Stomach (tissue), 9 donors: ENCODE data around the gene CGGBP1. TPM values are rescaled to one million over a fixed set of nuclear protein-coding genes. Genes with fewer than 3 reads are reported as not detected.

ENCODE experiments used
- DNase-seq, 2 donors: peaks; one replicate each; pipeline versions ENCODE4 v3.0.0 to v3.0.0-alpha.2; 2013 to 2019
- H3K27ac ChIP-seq, 5 donors: fragments of 200-600 bp in 4 of 5; sonication (generic) in 4 of 5; one replicate each; pipeline ENCODE4 v1.5.1; 2013 to 2019; ENCODE audit warnings: mild to moderate bottlenecking in 1 of 5, moderate library complexity in 1 of 5
- H3K27me3 ChIP-seq, 3 donors: fragments of 200-600 bp; sonication (generic); one replicate each; pipeline ENCODE4 v1.5.1; 2017 to 2019; ENCODE audit warnings: mixed run types in 1 of 3
- H3K36me3 ChIP-seq, 4 donors: fragments of 200-600 bp; sonication (generic); 1 replicate in 3 of 4; 2 replicates in 1 of 4; pipeline ENCODE4 v1.5.1; 2016 to 2019
- H3K4me1 ChIP-seq, 4 donors: fragments of 200-600 bp; sonication (generic); one replicate each; pipeline ENCODE4 v1.5.1; 2016 to 2019
- H3K4me3 ChIP-seq, 4 donors: fragments of 200-600 bp; sonication (generic) in 3 of 4; one replicate each; pipeline ENCODE4 v1.5.1; 2016 to 2019; ENCODE audit warnings: mild to moderate bottlenecking in 1 of 4
- H3K9me3 ChIP-seq, 4 donors: fragments of 200-600 bp; sonication (generic); one replicate each; pipeline ENCODE4 v1.5.1; 2016 to 2019
- EP300 ChIP-seq: sonication (generic); formaldehyde crosslinking; IDR thresholded peaks from one replicate; pipeline ENCODE4 v1.6.1; 2017; ENCODE audit warnings: antibody characterized with exemption
- POLR2A ChIP-seq, 4 donors: fragments of 450-650 bp; IDR thresholded peaks; one replicate each; pipeline ENCODE4 v1.6.1; 2016; ENCODE audit warnings: antibody characterized with exemption in 4 of 4, control low read depth in 2 of 4, mild to moderate bottlenecking in 1 of 4, moderate library complexity in 1 of 4
- POLR2AphosphoS5 ChIP-seq, 3 donors: sonication (generic); formaldehyde crosslinking; IDR thresholded peaks; one replicate each; pipeline ENCODE4 v1.6.1; 2016; ENCODE audit warnings: antibody characterized with exemption in 3 of 3
- WGBS, 5 donors: extraction: QIAGEN DNeasy Blood & Tissue Kit in 3 of 5; methylation state at CpG; one replicate each; pipeline versions ENCODE4 v1.1.5 to v1.1.7; 2013 to 2018; 5-methylcytosine and 5-hydroxymethylcytosine counted together
- intact Hi-C: fragments of 100-400 bp; cut with DNase I; formaldehyde crosslinking; loops from one replicate; pipeline ENCODE4 v1.15.1; 2023; ENCODE audit warnings: low total_unique reads
- polyA plus RNA-seq, 3 donors: library from polyadenylated mRNA; stranded (reverse); fragments of 200-250 nt; gene quantifications; one replicate each; pipeline ENCODE4 v1.2.3, GENCODE V29; 2013
- total RNA-seq, 5 donors: library from RNA; depleted of rRNA; stranded (reverse); fragments of >200 nt; gene quantifications; one replicate each; pipeline versions ENCODE4 v1.1.0 to v1.2.3, GENCODE V29; 2014 to 2016
- TF ChIP-seq, protein P1 (sequence below), 7 experiments: fragments of 450-650 bp in 4 of 7; fragments of 200-600 bp in 3 of 7; sonication (generic) in 3 of 7; IDR thresholded peaks; one replicate each; pipeline ENCODE4 v1.5.1; 2016 to 2019; ENCODE audit warnings: antibody characterized with exemption in 7 of 7, control low read depth in 2 of 7, mild to moderate bottlenecking in 1 of 7
- donor health status: healthy with polysubstance abuse.
- donor health status: Bipolar disorder and iron deficiency.
- donor health status: healthy.

Gene CGGBP1
- total and polyA plus RNA-seq, 8 donors: 27.4 to 146 (median 33.8) TPM

DNA sequence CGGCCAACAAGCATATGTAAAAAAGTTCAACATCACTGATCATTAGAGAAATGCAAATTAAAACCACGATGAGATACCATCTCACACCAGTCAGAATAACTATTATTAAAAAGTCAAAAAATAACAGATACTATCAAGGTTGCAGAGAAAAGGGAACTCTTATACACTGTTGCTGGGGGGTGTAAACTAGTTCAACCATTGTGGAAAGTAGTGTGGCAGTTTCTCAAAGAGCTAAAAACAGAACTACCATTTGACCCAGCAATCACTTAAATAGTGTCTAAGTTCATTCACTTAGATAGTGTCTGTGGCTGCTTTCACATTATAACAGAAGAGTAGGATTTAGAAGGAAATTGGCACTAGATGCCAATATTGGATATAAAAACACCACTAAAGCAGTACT is 49.7 kb downstream of the CGGBP1 start:
- H3K36me3 ChIP-seq: no peaks in the 10 kb centered on the region
- intact Hi-C loops: no loop called here
- H3K27ac ChIP-seq: no peak overlapping the region
- H3K27me3 ChIP-seq: no peaks in the 10 kb centered on the region
- 84 to 96% (median 90%) methylated on average over 2 of the region's 2 CpGs for WGBS, 5 donors
- no peak for DNase-seq
- no peak overlapping the region for H3K4me3 ChIP-seq
- no peaks in the 10 kb centered on the region for H3K4me1 ChIP-seq
- TF ChIP-seq POLR2A (IDR thresholded peaks at IDR 0.05) (no peak), POLR2AphosphoS5 (IDR thresholded peaks at IDR 0.05) (no peak), EP300 (no peak)
- TF ChIP-seq, protein P1, sequence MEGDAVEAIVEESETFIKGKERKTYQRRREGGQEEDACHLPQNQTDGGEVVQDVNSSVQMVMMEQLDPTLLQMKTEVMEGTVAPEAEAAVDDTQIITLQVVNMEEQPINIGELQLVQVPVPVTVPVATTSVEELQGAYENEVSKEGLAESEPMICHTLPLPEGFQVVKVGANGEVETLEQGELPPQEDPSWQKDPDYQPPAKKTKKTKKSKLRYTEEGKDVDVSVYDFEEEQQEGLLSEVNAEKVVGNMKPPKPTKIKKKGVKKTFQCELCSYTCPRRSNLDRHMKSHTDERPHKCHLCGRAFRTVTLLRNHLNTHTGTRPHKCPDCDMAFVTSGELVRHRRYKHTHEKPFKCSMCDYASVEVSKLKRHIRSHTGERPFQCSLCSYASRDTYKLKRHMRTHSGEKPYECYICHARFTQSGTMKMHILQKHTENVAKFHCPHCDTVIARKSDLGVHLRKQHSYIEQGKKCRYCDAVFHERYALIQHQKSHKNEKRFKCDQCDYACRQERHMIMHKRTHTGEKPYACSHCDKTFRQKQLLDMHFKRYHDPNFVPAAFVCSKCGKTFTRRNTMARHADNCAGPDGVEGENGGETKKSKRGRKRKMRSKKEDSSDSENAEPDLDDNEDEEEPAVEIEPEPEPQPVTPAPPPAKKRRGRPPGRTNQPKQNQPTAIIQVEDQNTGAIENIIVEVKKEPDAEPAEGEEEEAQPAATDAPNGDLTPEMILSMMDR (IDR thresholded peaks at IDR 0.05): no peak
- no peaks in the 10 kb centered on the region for H3K9me3 ChIP-seq

DNA sequence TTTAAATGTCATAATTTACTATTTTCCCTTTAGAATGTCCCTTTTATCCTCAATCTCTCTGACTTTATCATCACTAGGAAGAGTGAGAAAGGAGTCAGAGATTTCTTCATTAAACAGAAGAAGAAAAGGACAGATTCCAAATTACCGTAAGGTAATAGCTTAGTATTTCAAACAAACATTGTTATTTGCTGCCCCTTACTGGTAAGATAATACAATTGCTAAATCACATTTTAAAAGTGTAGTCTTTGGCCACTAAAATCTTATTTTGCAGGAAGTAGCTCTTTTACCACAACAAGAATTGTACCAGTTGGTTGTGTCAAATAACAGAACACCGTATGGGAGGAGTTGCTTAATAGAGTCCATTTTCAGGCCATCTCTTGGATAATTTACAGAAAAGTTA is 53.7 kb downstream of the CGGBP1 start:
- WGBS, 5 donors: 10 to 21% (median 16%) methylated on average over 2 of the region's 2 CpGs
- TF ChIP-seq, protein P1 (IDR thresholded peaks at IDR 0.05): peak in 1 of 7 experiments; percentile 16
- TF ChIP-seq POLR2A (IDR thresholded peaks at IDR 0.05): no peak
- peak in 1 of 2 donors; percentile 31 for DNase-seq

DNA sequence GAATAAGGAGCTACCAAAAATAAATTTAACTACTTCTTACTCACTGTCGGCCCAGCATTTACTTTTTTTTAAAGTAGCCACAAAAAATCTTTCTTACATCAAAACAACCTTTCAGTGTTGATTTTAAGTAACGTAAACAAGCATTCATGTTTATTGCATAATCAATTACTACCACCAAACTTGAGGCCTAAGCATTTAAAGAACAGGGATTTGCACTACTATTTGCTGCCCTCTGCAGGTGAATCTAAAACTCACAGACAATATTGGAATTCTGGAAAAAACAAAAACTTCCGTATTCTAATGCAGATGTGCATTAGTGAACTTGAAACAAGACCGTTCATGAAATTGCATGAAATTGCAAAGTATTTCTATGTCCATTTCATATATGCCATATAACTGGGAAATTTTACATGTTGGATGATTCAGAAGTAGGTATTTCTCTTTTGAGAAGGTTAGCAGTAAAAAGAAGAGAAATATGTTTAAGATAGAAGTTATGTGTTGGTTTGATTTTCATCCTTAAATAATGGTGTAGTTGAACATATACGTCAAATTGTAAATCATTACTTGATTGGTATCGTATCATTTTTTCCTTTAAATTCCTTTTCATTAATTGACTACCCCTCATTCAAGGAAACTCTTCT is 55.6 kb downstream of the CGGBP1 start:
- Histone ChIP-seq H3K4me1 (peaks cover 0 to 13% (median 3%) of the 10 kb centered on the region in 4 donors), H3K4me3 (no peak overlapping the region), H3K27ac (no peak overlapping the region), H3K36me3 (no peaks in the 10 kb centered on the region), H3K27me3 (no peaks in the 10 kb centered on the region), H3K9me3 (no peaks in the 10 kb centered on the region)
- DNase-seq: peak in 1 of 2 donors; percentile 62
- intact Hi-C loops: no loop called here
- WGBS, 5 donors: 37 to 44% (median 41%) methylated on average over 6 of the region's 6 CpGs
- TF ChIP-seq POLR2A (IDR thresholded peaks at IDR 0.05) (no peak), POLR2AphosphoS5 (IDR thresholded peaks at IDR 0.05) (no peak), EP300 (no peak)
- TF ChIP-seq, protein P1 (IDR thresholded peaks at IDR 0.05): peak in 4 of 7 experiments; percentile 43 to 64 (median 57)

More for the DNA sequence above, 53.7 kb downstream of the CGGBP1 start:
- no peaks in the 10 kb centered on the region for H3K36me3 ChIP-seq
- no peaks in the 10 kb centered on the region for H3K27me3 ChIP-seq
- intact Hi-C loops: no loop called here
- H3K4me3 ChIP-seq: no peak overlapping the region
- H3K4me1 ChIP-seq: peaks cover 0 to 13% (median 3%) of the 10 kb centered on the region in 4 donors
- H3K9me3 ChIP-seq: no peaks in the 10 kb centered on the region
- H3K27ac ChIP-seq: no peak overlapping the region

DNA sequence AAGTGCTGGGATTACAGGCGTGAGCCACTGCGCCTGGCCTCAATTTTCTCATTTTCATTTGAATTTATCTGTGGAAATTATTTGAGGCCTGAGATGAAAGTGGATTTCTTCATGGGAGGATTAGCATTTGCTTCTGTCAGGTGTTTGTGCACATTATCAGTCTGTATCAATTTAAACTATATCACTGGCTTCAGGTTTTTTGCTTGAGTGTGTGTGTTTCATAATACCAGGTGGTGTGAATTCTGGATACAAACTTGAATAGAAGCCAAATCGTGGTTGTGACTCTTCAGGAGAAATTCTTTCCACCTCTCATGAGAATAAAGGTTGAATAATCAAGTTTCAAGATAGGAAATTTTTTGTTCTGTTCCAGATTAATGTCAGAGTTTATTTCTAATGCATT is 56.4 kb downstream of the CGGBP1 start:
- Histone ChIP-seq H3K36me3 (no peaks in the 10 kb centered on the region), H3K4me3 (no peak overlapping the region), H3K27me3 (no peaks in the 10 kb centered on the region), H3K27ac (no peak overlapping the region), H3K9me3 (no peaks in the 10 kb centered on the region), H3K4me1 (peaks cover 0 to 13% (median 3%) of the 10 kb centered on the region in 4 donors)
- TF ChIP-seq POLR2AphosphoS5 (IDR thresholded peaks at IDR 0.05): no peak
- TF ChIP-seq EP300: no peak
- TF ChIP-seq POLR2A (IDR thresholded peaks at IDR 0.05): no peak
- TF ChIP-seq, protein P1 (IDR thresholded peaks at IDR 0.05): no peak
- intact Hi-C loops: no loop called here
- DNase-seq: no peak
- 81 to 91% (median 84%) methylated on average over 3 of the region's 3 CpGs for WGBS, 5 donors

Other genes with a start within 250 kb of the CGGBP1 start
- 10 to 100 TPM in 2 of 5 donors, 1 to 10 TPM in 3; 6.4 to 30.7 (median 9.9) TPM for gene ZNF654, start 250 bp upstream of the CGGBP1 start, total RNA-seq
- gene ZNF654, start 250 bp upstream of the CGGBP1 start, polyA plus RNA-seq: 1 to 10 TPM; 2.6 to 3.2 (median 3.2) TPM
- 10 to 100 TPM in 4 of 5 donors, 1 to 10 TPM in 1; 2.0 to 45.0 (median 24.6) TPM for gene C3orf38, start 91.0 kb upstream of the CGGBP1 start, total RNA-seq
- 10 to 100 TPM in 1 of 3 donors, 1 to 10 TPM in 2; 5.0 to 14.2 (median 8.9) TPM for gene C3orf38, start 91.0 kb upstream of the CGGBP1 start, polyA plus RNA-seq